Progenitor cell of endocrine pancreas (in vitro differentiated cells): ENCODE data around the gene NFIB. TPM values are rescaled to one million over a fixed set of nuclear protein-coding genes. Genes with fewer than 3 reads are reported as not detected.

Source experiments
- DNase-seq: peaks from one replicate; pipeline ENCODE4 v3.0.0; 2021; ENCODE audit warnings: low spot score; ENCODE audit not compliant: unreplicated experiment
- H3K27ac Mint-ChIP-seq: 2 replicates; pipeline ENCODE4 v1.8.0; 2021; ENCODE audit warnings: mild to moderate bottlenecking, moderate library complexity, mixed read lengths
- H3K27me3 Mint-ChIP-seq: 2 replicates; pipeline ENCODE4 v1.8.0; 2021; ENCODE audit warnings: mixed read lengths
- H3K36me3 Mint-ChIP-seq: 2 replicates; pipeline ENCODE4 v1.8.0; 2022; ENCODE audit warnings: mixed read lengths; ENCODE audit not compliant: insufficient read depth
- H3K4me1 Mint-ChIP-seq: 2 replicates; pipeline ENCODE4 v1.8.0; 2021; ENCODE audit warnings: low read depth, mixed read lengths
- H3K4me3 Mint-ChIP-seq: 2 replicates; pipeline ENCODE4 v1.8.0; 2021; ENCODE audit warnings: low read depth, mild to moderate bottlenecking, moderate library complexity, mixed read lengths
- H3K9me3 Mint-ChIP-seq: 2 replicates; pipeline ENCODE4 v1.8.0; 2021; ENCODE audit warnings: low read depth, mixed read lengths
- CTCF ChIP-seq: fragments of 200-600 bp; sonication (generic); IDR thresholded peaks from one replicate; pipeline ENCODE4 v1.5.0; 2021; ENCODE audit warnings: antibody characterized with exemption, mild to moderate bottlenecking; ENCODE audit not compliant: unreplicated experiment
- total RNA-seq: library from RNA; stranded (reverse); gene quantifications from 2 replicates; pipeline ENCODE4 v1.2.1, GENCODE V29; 2021

NFIB gene
- total RNA-seq, 1 donor from 2014 or later = 15.5 TPM

GRCh38 chr9:14260101-14260500 is 53.8 kb downstream of the NFIB start:
- Mint-ChIP-seq H3K27ac (no peak overlapping the region), H3K4me3 (no peak overlapping the region), H3K4me1 (no peaks in the 10 kb centered on the region), H3K27me3 (no peaks in the 10 kb centered on the region), H3K9me3 (no peaks in the 10 kb centered on the region), H3K36me3 (no peaks in the 10 kb centered on the region)
- DNase-seq = no peak
- TF ChIP-seq CTCF = no peak

GRCh38 chr9:14258660-14259239 is 55.2 kb downstream of the NFIB start:
- no peak for DNase-seq
- Mint-ChIP-seq H3K36me3 (no peaks in the 10 kb centered on the region), H3K4me3 (no peak overlapping the region), H3K4me1 (no peaks in the 10 kb centered on the region), H3K27ac (no peak overlapping the region), H3K27me3 (no peaks in the 10 kb centered on the region), H3K9me3 (no peaks in the 10 kb centered on the region)
- no peak for TF ChIP-seq CTCF

DNA sequence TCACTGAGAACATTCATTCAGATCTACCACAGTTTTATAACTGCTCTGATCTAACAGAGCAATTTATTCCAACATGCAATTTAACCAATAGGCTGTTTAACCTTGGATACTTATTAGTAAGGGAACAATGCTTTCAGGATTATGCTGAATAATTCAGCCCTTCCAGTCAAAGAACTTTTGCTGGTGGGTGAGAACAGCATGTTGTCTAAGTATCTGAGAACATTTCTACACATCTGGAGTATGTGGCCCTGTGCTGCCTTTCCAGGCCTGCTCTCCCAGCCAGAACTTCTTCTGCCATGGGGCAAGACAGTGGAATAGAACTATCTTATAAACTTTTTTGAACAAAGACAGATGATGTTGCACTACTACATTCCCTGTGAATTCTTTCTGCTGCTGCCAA is 55.8 kb downstream of the NFIB start:
- H3K27ac Mint-ChIP-seq = no peak overlapping the region
- no peaks in the 10 kb centered on the region for H3K36me3 Mint-ChIP-seq
- H3K4me1 Mint-ChIP-seq = no peaks in the 10 kb centered on the region
- no peaks in the 10 kb centered on the region for H3K27me3 Mint-ChIP-seq
- no peak for TF ChIP-seq CTCF
- H3K9me3 Mint-ChIP-seq = no peaks in the 10 kb centered on the region
- no peak for DNase-seq
- H3K4me3 Mint-ChIP-seq = no peak overlapping the region

DNA sequence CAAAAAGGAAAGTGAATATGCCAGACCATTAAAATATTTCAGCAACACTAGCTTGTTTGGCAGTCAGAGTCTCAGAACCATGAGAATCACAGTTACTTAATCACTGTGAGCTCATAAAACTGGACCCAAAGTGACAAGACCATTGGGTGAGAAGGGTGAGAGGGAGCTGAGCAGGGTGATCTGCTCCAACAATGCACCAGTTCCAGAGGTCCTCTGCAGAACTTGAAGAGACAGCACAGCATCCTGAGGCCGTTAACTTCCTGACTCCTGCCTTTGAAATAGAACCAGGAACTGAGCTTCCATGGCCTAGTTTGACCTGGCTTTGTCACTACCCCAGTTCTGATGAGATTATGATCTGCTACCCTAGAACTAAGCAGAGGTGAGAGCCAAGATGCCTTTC is 57.4 kb downstream of the NFIB start:
- H3K27me3 Mint-ChIP-seq = no peaks in the 10 kb centered on the region
- H3K36me3 Mint-ChIP-seq = no peaks in the 10 kb centered on the region
- H3K9me3 Mint-ChIP-seq = no peaks in the 10 kb centered on the region
- H3K4me3 Mint-ChIP-seq = no peak overlapping the region
- no peak for TF ChIP-seq CTCF
- H3K4me1 Mint-ChIP-seq = peaks cover 4% of the 10 kb centered on the region
- DNase-seq = no peak
- no peak overlapping the region for H3K27ac Mint-ChIP-seq

GRCh38 chr9:14251154-14252071 is 62.5 kb downstream of the NFIB start:
- H3K4me3 Mint-ChIP-seq = peak overlapping the region; percentile 65
- H3K4me1 Mint-ChIP-seq = peaks cover 20% of the 10 kb centered on the region
- no peaks in the 10 kb centered on the region for H3K27me3 Mint-ChIP-seq
- no peaks in the 10 kb centered on the region for H3K9me3 Mint-ChIP-seq
- DNase-seq = peak; percentile 28
- peak; percentile 16 for TF ChIP-seq CTCF
- no peaks in the 10 kb centered on the region for H3K36me3 Mint-ChIP-seq
- H3K27ac Mint-ChIP-seq = peak overlapping the region; percentile 95
